Activated CD8-positive, alpha-beta memory T cell treated with anti-CD3 and anti-CD28 coated beads, Interleukin-2, amount 50 U/mL, for 24 hours (primary cell): ENCODE results near the gene ATG7.
"Not testable (repeated sequence)": the region's sequence is repeated elsewhere in the genome, so short reads cannot be mapped to it uniquely, and the experiment has no call there.

Experiments
- DNase-seq: peaks from one replicate; pipeline ENCODE4 v3.0.0-alpha.2; 2020; ENCODE audit errors: extremely low read depth

The ATG7 gene

DNA sequence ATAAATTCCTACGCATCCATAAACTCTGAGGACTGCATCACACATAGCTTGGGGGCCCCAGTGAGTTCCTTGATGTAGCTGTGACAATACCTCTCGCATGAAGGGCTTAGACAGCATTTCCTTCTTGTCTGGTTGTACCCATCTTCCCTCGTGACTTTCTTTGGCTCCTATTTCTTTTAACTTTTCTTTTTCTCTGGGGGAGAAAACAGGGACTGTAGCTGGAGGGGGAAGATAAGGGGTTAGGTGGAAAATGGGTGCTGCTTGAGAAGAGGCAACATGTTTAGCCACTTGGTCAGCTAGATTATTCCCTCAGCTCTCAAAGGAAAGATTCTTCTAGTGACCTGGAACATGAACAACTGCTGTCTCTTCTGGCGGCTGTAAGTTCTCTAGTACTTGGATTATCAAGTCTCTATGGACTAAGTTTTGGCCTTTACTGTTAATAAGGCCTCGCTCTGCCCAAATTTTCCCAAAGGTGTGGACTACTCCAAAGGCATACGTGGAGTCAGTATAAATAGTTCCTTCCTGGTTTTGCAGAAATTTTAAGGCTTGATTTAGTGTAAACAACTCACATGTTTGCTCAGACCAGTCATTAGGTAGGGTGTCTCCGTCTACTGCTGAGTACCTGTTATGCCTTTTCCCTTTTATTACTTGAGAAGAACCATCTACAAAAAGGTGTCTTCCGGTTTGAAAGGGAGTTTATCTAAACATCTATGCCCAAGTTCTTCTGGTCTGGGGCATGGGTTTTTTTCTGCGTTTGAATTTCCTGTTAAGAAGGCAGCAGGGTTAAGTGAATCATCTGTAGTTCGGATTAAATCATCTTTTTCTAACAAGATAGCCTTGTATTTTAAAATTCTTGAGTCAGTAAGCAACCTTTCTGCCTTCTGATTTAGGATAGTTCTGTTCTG, 21.0 kb upstream of the ATG7 start:
- DNase-seq, result no peak

DNA sequence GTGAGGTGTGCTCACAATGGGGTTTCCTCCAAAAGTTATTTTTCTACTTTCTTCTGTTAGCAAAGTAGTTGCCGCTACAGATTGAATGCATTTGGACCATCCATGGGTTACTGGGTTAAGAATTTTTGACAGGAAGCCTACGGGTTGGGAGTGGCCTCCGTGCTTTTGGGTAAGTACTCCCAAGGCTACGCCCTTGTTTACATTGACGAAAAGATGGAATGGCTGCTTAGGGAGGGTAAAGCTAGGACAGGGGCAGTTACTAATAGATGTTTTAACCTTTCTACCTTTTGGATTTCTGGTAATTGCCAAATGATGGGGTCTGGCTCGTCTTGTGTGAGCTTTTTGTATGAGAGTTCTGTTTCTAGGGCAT, 20.4 kb upstream of the ATG7 start:
- DNase-seq, result no peak

DNA sequence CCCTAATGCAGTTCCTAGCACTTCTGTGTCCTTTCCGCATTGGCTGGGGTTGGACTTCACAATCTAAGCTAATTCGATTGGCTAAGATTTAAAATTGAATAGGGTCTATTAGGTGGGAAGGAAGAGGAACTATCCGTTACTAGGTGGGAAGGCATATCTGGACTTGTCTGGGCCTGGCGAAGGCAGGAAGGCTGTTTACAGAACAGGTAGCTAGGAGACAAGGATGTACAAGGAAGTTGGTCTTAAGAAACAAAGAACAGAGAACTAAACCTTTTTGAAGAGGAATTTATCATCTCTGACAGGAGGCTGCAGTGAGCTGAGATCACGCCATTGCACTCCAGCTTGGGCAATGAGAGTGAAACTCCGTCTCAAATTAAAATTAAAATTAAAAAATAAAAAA, 17.3 kb upstream of the ATG7 start:
- DNase-seq, result no peak

DNA sequence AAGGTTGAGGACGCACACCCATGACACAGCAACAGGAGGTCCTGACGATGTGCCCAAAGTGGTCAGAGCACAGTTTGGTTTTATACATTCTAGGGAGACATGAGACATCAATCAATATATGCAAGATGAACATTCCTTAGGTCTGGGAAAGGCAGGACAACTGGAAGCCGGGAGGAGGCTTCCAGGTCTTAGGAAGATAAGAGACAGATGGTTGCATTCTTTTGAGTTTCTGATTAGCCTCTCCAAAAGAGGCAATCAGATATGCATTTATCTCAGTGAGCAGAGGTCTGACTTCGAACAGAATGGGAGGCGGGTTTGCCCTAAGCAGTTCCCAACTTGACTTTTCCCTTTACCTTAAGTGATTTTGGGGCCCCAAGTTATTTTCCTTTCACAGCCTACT, 16.7 kb upstream of the ATG7 start:
- not testable (repeated sequence) for DNase-seq

DNA sequence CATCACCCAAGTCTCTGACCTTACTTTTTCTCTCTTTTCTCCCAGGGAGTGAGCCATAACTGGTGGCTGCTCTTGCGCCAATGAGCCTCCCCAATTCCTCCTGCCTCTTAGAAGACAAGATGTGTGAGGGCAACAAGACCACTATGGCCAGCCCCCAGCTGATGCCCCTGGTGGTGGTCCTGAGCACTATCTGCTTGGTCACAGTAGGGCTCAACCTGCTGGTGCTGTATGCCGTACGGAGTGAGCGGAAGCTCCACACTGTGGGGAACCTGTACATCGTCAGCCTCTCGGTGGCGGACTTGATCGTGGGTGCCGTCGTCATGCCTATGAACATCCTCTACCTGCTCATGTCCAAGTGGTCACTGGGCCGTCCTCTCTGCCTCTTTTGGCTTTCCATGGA, 13.2 kb upstream of the ATG7 start:
- no peak for DNase-seq

DNA sequence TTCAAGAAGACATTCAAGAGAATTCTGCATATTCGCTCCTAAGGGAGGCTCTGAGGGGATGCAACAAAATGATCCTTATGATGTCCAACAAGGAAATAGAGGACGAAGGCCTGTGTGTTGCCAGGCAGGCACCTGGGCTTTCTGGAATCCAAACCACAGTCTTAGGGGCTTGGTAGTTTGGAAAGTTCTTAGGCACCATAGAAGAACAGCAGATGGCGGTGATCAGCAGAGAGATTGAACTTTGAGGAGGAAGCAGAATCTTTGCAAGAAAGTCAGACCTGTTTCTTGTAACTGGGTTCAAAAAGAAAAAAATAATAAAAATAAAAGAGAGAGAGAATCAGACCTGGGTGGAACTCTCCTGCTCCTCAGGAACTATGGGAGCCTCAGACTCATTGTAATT, 11.7 kb upstream of the ATG7 start:
- DNase-seq, result no peak

DNA sequence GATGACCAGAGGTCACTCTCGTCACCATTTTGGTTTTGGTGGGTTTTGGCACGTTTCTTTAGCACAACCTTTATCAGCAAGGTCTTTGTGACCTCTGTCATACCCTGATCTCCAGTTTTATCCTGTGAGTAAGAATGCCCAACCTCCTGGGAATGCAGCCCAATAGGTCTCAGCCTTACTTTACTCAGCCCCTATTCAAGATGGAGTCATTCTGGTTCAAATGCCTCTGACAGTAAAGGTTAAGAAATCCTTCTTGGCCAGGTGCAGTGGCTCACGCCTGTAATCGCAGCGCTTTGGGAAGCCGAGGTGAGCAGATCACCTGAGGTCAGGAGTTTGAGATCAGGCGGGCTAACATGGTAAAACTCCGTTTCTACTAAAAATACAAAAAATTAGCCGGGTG, 3.2 kb upstream of the ATG7 start:
- no peak for DNase-seq

GRCh38 chr3:11272906-11273574, 843 bp downstream of the ATG7 start:
- DNase-seq, result no peak

DNA sequence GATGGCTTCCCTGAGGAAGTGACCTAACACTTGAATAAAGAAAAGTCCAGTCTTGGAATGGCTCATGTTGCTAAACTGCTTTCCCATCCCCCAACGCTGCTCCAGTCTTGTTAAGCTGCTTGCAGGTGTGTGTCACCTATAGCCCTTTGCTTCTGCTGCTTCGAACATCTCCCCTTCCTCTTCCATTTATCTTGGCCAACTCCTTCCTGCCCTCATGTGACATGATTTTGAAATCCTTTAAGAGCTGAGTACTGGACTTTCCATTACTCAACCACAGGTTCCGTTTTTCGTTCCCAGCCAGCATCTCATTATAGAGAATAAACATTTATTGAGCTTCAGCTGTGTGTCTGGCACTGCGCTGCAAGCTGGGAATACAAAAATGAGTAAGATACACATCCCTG, 1.7 kb downstream of the ATG7 start:
- no peak for DNase-seq

DNA sequence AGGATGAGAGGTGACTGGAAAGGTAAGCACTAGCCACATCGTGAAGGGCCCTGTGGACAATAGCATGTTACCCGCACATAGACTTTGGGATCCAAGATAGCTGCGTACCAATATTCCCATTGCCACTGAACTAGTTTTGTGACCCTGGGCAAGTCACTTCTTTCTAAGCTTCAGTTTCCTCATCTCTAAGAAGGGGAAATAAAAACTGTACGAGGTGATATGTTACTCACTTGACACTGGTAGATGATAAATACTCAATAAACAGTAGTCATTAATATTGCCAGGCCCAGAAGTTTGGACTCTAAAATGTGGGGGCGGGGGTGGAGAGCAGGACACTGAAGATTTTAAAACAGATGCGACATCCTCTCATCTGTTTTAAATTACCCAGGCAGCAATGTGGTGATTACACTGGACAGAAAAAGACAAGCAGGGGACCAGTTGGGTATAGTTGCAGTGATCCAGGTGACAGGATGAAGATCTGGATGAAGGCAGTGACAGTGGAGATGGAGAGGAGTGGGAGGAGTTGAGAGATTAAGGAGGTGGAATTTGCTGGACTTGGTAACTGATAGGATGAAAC, 2.5 kb downstream of the ATG7 start:
- DNase-seq, result no peak

DNA sequence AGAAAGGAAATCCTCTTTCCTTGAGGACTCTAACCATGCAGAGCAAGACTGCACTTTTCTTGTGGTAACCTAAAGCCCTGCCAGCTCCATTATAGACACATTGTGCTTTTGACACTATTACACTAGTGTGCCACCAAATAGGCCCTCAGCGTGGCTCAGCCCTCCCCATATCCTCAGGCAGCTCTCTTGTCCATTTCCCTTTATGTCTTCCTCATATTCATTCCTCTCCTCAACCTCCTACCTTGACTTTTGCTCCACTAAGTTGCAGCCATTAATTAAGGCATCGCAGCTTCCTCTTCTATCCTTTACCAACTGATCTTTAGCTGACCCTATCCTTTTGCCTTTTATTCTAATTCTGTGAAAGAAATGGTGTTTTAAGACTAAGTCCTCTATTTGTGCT, 3.7 kb downstream of the ATG7 start:
- no peak for DNase-seq

GRCh38 chr3:11276901-11277300, 4.7 kb downstream of the ATG7 start:
- DNase-seq, result no peak

DNA sequence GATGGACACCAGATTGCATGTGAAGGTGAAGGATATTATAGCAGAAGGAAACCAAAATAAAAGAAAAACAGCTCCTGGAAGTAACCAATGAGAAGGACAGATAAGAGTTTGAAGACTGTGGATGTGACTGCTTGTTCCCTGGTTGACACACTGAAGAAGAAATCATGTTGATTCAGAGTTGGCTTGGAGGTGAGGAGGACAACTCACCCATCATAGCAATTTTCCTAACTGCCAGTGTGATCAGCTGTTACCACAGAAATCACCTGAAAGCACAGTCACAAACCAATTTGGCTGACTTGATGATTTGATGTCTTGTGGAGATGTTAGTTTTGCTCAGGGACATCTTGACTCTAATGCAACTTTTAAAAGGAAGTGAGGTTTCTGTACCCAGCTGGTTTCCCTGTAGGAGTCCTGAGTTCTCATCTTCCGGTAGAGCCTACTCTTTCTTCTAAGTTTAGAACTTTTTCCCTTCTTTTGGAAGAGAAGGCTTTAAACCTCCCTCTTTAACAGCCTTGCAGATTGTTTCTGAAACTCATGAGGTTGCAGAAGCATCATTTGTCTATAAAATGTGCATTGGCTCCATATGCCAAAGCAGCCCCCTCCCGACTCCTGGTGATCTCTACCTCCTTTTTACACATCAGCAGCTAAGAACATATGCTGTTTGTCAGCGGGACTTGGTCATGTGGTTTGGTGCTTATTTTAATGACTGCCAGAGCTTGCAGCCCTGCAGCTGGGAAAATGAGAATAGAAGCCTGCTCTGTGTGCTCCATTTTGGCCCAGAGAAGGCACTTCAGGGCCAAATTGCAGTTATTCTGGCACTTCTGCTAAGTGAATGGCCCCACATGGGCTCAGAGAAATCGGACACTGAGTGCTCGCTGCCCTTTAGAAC, 10.3 kb downstream of the ATG7 start:
- no peak for DNase-seq

GRCh38 chr3:11283139-11283475, 10.9 kb downstream of the ATG7 start:
- DNase-seq, result no peak

DNA sequence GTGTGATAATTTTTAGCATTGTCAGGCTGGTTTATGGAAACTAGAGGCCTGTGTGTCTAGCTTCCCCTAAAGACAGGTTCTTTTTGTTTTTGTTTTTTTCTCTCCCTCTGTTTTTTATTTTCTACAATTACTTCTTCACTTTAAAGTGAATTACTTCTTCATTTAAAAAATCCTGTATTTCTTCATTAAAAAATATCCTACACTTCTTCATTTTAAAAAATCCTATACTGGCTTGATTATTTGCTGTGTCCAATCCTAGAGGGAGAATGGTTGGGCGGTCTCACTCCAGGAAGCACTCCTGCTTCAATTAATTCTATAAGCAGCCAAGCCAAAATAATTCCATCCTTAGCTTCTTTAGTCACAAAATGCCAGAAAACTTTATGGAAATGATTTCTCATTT, 11.8 kb downstream of the ATG7 start:
- DNase-seq, result no peak

- no peak for DNase-seq
These were observed 13.3 kb downstream of the ATG7 start for GRCh38 chr3:11285471-11285870.

DNA sequence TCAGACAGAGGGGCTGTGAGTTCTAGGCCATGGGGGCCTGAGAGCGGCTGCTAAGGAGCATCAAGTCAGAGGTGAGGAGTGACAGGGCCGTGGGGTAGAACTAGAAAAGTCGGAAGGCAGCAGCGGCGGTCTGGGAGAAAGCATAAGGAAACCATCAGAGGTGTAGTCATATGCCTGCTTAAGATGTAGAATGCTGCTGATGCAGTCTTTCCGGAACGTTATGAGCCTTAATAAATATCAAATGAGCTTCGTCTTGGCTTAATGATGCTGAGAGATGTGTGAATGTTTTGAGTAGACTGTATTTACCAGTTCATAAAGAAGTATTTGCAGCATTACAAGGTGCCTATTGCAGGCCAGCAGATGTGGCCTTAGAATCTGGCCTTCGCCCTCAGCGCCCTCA, 15.2 kb downstream of the ATG7 start:
- no peak for DNase-seq

DNA sequence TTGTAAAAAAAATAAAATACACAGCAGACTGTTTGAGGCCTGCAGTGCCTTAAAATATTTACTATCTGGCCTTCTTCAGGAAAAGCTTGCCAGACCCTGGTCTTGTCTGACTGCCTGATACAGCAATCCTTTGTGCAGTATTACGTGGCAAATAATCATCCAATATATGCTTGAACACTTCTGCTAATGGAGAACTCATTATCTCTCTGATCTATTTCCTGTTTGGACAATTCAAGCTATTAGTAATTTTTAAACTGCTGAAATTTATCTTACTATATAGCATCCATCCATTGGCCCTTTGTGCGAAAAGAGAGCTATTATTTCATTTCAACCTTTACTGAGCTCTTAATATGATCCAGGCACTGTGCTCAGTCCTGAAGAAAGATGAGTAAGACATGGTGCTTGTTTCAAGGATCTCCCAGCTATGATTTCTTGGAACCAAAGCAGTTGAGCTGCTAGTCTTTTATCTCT, 15.9 kb downstream of the ATG7 start:
- no peak for DNase-seq

DNA sequence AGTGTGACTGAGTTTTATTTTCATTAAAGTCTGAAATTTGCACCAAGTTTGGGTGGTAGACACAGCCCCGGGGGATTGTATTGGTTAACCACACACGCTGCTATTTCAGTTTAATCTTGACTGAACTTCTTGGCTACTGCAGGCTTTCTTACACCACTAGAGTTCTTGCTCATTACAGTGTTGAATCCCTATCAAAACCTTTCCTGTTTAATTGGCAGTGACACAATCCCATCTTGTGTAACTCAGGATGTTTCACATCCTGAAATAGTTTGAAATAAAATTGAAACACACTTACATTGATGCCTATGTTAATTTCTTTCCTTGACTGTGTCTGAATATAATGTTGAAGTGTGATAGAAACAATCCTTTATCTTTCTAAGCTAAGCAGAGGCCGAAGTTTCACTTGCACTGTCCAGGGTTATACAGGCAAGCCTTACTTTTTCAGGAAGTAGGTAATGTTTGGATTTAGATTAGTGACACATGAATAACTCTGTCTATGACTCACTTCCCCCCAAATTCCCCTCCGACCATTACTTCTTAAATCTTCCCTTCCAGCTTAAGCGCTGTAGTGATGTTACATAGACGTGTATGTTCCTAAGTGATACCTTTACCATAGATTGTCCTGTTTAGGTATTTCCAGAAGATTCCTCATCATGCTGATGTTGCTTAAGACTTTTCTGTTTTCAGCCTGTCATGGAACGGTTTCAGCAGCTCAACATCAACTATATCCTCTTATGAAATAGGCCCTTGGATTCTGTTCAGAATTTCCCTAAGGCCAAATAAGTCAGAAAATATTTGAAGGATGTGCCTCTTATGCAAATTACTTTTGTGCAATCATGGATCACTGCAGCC, 16.8 kb downstream of the ATG7 start:
- no peak for DNase-seq

- no peak for DNase-seq
These were observed 17.7 kb downstream of the ATG7 start for GRCh38 chr3:11289864-11290263.
